ENCODE measurements around the gene SLC38A9.
"Not testable (repeated sequence)": the region's sequence is repeated elsewhere in the genome, so short reads cannot be mapped to it uniquely, and the experiment has no call there.

SLC38A9 gene, protein sequence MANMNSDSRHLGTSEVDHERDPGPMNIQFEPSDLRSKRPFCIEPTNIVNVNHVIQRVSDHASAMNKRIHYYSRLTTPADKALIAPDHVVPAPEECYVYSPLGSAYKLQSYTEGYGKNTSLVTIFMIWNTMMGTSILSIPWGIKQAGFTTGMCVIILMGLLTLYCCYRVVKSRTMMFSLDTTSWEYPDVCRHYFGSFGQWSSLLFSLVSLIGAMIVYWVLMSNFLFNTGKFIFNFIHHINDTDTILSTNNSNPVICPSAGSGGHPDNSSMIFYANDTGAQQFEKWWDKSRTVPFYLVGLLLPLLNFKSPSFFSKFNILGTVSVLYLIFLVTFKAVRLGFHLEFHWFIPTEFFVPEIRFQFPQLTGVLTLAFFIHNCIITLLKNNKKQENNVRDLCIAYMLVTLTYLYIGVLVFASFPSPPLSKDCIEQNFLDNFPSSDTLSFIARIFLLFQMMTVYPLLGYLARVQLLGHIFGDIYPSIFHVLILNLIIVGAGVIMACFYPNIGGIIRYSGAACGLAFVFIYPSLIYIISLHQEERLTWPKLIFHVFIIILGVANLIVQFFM

GRCh38 chr5:55712023-55712859 is at the start of gene SLC38A9:
SLC38A9 (minus strand) TSS chr5:55712324; CDS start chr5:55697958, 14,366 bp downstream.
- no peaks in the 10 kb centered on the region for H3K36me3 ChIP-seq (replicated peaks; ENCODE audit: insufficient read depth, low read length)
- H3K9ac ChIP-seq (ENCODE audit: low read length) = peak within 1 kb of the TSS; percentile 73
- H3K9me3 ChIP-seq (replicated peaks; ENCODE audit: insufficient read depth, low read length) = no peaks in the 10 kb centered on the region
- H3K4me3 ChIP-seq (ENCODE audit: low read length) = peak within 1 kb of the TSS; percentile 99
- peak; percentile 95 for DNase-seq
- H2AFZ ChIP-seq (ENCODE audit: low read length) = peak within 1 kb of the TSS; percentile 100
- 0 out of 2 replicates have a peak, but pooled peaks cover 2% of the 10 kb centered on the region for H3K4me1 ChIP-seq (ENCODE audit: low read length)
- TF ChIP-seq, protein P1, sequence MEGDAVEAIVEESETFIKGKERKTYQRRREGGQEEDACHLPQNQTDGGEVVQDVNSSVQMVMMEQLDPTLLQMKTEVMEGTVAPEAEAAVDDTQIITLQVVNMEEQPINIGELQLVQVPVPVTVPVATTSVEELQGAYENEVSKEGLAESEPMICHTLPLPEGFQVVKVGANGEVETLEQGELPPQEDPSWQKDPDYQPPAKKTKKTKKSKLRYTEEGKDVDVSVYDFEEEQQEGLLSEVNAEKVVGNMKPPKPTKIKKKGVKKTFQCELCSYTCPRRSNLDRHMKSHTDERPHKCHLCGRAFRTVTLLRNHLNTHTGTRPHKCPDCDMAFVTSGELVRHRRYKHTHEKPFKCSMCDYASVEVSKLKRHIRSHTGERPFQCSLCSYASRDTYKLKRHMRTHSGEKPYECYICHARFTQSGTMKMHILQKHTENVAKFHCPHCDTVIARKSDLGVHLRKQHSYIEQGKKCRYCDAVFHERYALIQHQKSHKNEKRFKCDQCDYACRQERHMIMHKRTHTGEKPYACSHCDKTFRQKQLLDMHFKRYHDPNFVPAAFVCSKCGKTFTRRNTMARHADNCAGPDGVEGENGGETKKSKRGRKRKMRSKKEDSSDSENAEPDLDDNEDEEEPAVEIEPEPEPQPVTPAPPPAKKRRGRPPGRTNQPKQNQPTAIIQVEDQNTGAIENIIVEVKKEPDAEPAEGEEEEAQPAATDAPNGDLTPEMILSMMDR (IDR thresholded peaks at IDR 0.05; ENCODE audit: low read length) = no peak
- TF ChIP-seq EZH2 (optimal IDR thresholded peaks at IDR 0.05; ENCODE audit: low read depth, low read length) (no peak), EZH2phosphoT487 (IDR thresholded peaks at IDR 0.05; ENCODE audit: low read length) (no peak)
- no peaks in the 10 kb centered on the region for H4K20me1 ChIP-seq (ENCODE audit: insufficient read depth, low read length)
- H3K79me2 ChIP-seq (ENCODE audit: low read length) = peaks cover 10% of the 10 kb centered on the region
- no peaks in the 10 kb centered on the region for H3K27me3 ChIP-seq (replicated peaks; ENCODE audit: insufficient read depth, low read length)
- H3K4me2 ChIP-seq (ENCODE audit: low read depth, low read length) = peak within 1 kb of the TSS; percentile 90
- H3F3A ChIP-seq (ENCODE audit: insufficient read depth, low read length) = no peaks in the 10 kb centered on the region
- H3K9me2 ChIP-seq (replicated peaks; ENCODE audit: insufficient read depth, low read length) = no peaks in the 10 kb centered on the region
- H3K27ac ChIP-seq (ENCODE audit: low read length) = peak within 1 kb of the TSS; percentile 17; the same call in 1 of the 2 replicates

GRCh38 chr5:55761721-55762120 is 49.6 kb upstream of the SLC38A9 start:
- H3K9me2 ChIP-seq (replicated peaks; ENCODE audit: insufficient read depth, low read length) = not testable (repeated sequence)

GRCh38 chr5:55758714-55759113 is 46.6 kb upstream of the SLC38A9 start:
- H3K9ac ChIP-seq (ENCODE audit: low read length) = no peak overlapping the region
- H3K27ac ChIP-seq (ENCODE audit: low read length) = no peak overlapping the region
- H3K4me3 ChIP-seq (ENCODE audit: low read length) = no peak overlapping the region
- DNase-seq = no peak
- no peaks in the 10 kb centered on the region for H3K36me3 ChIP-seq (replicated peaks; ENCODE audit: insufficient read depth, low read length)
- TF ChIP-seq EZH2phosphoT487 (IDR thresholded peaks at IDR 0.05; ENCODE audit: low read length) (no peak), EZH2 (optimal IDR thresholded peaks at IDR 0.05; ENCODE audit: low read depth, low read length) (no peak)
- TF ChIP-seq, protein P1 (IDR thresholded peaks at IDR 0.05; ENCODE audit: low read length) = no peak
- H2AFZ ChIP-seq (ENCODE audit: low read length) = no peak overlapping the region
- H3K79me2 ChIP-seq (ENCODE audit: low read length) = no peaks in the 10 kb centered on the region
- no peaks in the 10 kb centered on the region for H3K9me3 ChIP-seq (replicated peaks; ENCODE audit: insufficient read depth, low read length)
- H4K20me1 ChIP-seq (ENCODE audit: insufficient read depth, low read length) = no peaks in the 10 kb centered on the region
- H3K4me2 ChIP-seq (ENCODE audit: low read depth, low read length) = no peak overlapping the region
- no peaks in the 10 kb centered on the region for H3K27me3 ChIP-seq (replicated peaks; ENCODE audit: insufficient read depth, low read length)
- H3K9me2 ChIP-seq (replicated peaks; ENCODE audit: insufficient read depth, low read length) = no peaks in the 10 kb centered on the region
- H3K4me1 ChIP-seq (ENCODE audit: low read length) = peaks cover 5% of the 10 kb centered on the region
- no peaks in the 10 kb centered on the region for H3F3A ChIP-seq (ENCODE audit: insufficient read depth, low read length)

More at GRCh38 chr5:55761721-55762120, 49.6 kb upstream of the SLC38A9 start:
- H3K36me3 ChIP-seq (replicated peaks; ENCODE audit: insufficient read depth, low read length); H3K9ac ChIP-seq (ENCODE audit: low read length); H2AFZ ChIP-seq (ENCODE audit: low read length); H3K27ac ChIP-seq (ENCODE audit: low read length); DNase-seq; H3K27me3 ChIP-seq (replicated peaks; ENCODE audit: insufficient read depth, low read length); H3K9me3 ChIP-seq (replicated peaks; ENCODE audit: insufficient read depth, low read length); H3K4me2 ChIP-seq (ENCODE audit: low read depth, low read length); H4K20me1 ChIP-seq (ENCODE audit: insufficient read depth, low read length); H3K4me3 ChIP-seq (ENCODE audit: low read length); H3F3A ChIP-seq (ENCODE audit: insufficient read depth, low read length); H3K79me2 ChIP-seq (ENCODE audit: low read length): not testable (repeated sequence)
- peaks cover 18% of the 10 kb centered on the region for H3K4me1 ChIP-seq (ENCODE audit: low read length)
